ENCODE measurements around the gene EGFR.

Gene EGFR

GRCh38 chr7:55036950-55037736 is 18.3 kb downstream of the EGFR start:
- Histone ChIP-seq H3K9me3 (ENCODE audit: insufficient read depth, low read depth, low read length) (0 out of 2 replicates have a peak, but pooled peaks cover 4% of the 10 kb centered on the region), H2AFZ (ENCODE audit: low read length) (no peak overlapping the region), H3K79me2 (ENCODE audit: insufficient read depth, low read length) (no peaks in the 10 kb centered on the region), H3K9me2 (replicated peaks; ENCODE audit: low read depth, low read length) (no peaks in the 10 kb centered on the region), H4K20me1 (ENCODE audit: insufficient read depth, low read length, poor library complexity, severe bottlenecking) (no peaks in the 10 kb centered on the region), H3K9ac (ENCODE audit: low read depth, low read length, poor library complexity, severe bottlenecking) (no peak overlapping the region), H3K4me3 (ENCODE audit: low read length, poor library complexity, severe bottlenecking) (no peak overlapping the region), H3K4me2 (ENCODE audit: low read depth, low read length, poor library complexity, severe bottlenecking) (no peak overlapping the region), H3F3A (ENCODE audit: low read depth) (no peaks in the 10 kb centered on the region), H3K27me3 (ENCODE audit: insufficient read depth, low read length, poor library complexity, severe bottlenecking) (no peaks in the 10 kb centered on the region), H3K36me3 (ENCODE audit: insufficient read depth, low read length) (no peaks in the 10 kb centered on the region), H3K4me1 (ENCODE audit: insufficient read depth, low read length, poor library complexity, severe bottlenecking) (no peaks in the 10 kb centered on the region)
- TF ChIP-seq EZH2phosphoT487 (IDR thresholded peaks at IDR 0.05; ENCODE audit: borderline replicate concordance), result no peak
- no peak for TF ChIP-seq CTCF (conservative IDR thresholded peaks at IDR 0.05; ENCODE audit: low read length)

GRCh38 chr7:55043691-55044370 is 25.0 kb downstream of the EGFR start:
- no peak overlapping the region for H3K9ac ChIP-seq (ENCODE audit: low read depth, low read length, poor library complexity, severe bottlenecking)
- H4K20me1 ChIP-seq (ENCODE audit: insufficient read depth, low read length, poor library complexity, severe bottlenecking), result no peaks in the 10 kb centered on the region
- no peaks in the 10 kb centered on the region for H3K79me2 ChIP-seq (ENCODE audit: insufficient read depth, low read length)
- no peak overlapping the region for H2AFZ ChIP-seq (ENCODE audit: low read length)
- no peaks in the 10 kb centered on the region; the same call in 1 of the 2 replicates for H3K9me3 ChIP-seq (ENCODE audit: insufficient read depth, low read depth, low read length)
- H3K4me2 ChIP-seq (ENCODE audit: low read depth, low read length, poor library complexity, severe bottlenecking), result no peak overlapping the region
- no peaks in the 10 kb centered on the region for H3K9me2 ChIP-seq (replicated peaks; ENCODE audit: low read depth, low read length)
- no peaks in the 10 kb centered on the region for H3K4me1 ChIP-seq (ENCODE audit: insufficient read depth, low read length, poor library complexity, severe bottlenecking)
- TF ChIP-seq CTCF (conservative IDR thresholded peaks at IDR 0.05; ENCODE audit: low read length) (no peak), EZH2phosphoT487 (IDR thresholded peaks at IDR 0.05; ENCODE audit: borderline replicate concordance) (no peak)
- H3K27me3 ChIP-seq (ENCODE audit: insufficient read depth, low read length, poor library complexity, severe bottlenecking), result no peaks in the 10 kb centered on the region
- no peak overlapping the region for H3K4me3 ChIP-seq (ENCODE audit: low read length, poor library complexity, severe bottlenecking)
- H3F3A ChIP-seq (ENCODE audit: low read depth), result no peaks in the 10 kb centered on the region
- H3K36me3 ChIP-seq (ENCODE audit: insufficient read depth, low read length), result no peaks in the 10 kb centered on the region

- H3K4me1 ChIP-seq (ENCODE audit: insufficient read depth, low read length, poor library complexity, severe bottlenecking), result no peaks in the 10 kb centered on the region
- no peak for TF ChIP-seq CTCF (conservative IDR thresholded peaks at IDR 0.05; ENCODE audit: low read length)
- no peak for TF ChIP-seq EZH2phosphoT487 (IDR thresholded peaks at IDR 0.05; ENCODE audit: borderline replicate concordance)
Measured at GRCh38 chr7:55044371-55044717, 25.5 kb downstream of the EGFR start.

More at GRCh38 chr7:55044371-55044717, 25.5 kb downstream of the EGFR start:
- Histone ChIP-seq H3K4me3 (ENCODE audit: low read length, poor library complexity, severe bottlenecking) (no peak overlapping the region), H4K20me1 (ENCODE audit: insufficient read depth, low read length, poor library complexity, severe bottlenecking) (no peaks in the 10 kb centered on the region), H3K9me2 (replicated peaks; ENCODE audit: low read depth, low read length) (no peaks in the 10 kb centered on the region), H3K79me2 (ENCODE audit: insufficient read depth, low read length) (no peaks in the 10 kb centered on the region), H3F3A (ENCODE audit: low read depth) (no peaks in the 10 kb centered on the region), H3K9ac (ENCODE audit: low read depth, low read length, poor library complexity, severe bottlenecking) (no peak overlapping the region), H2AFZ (ENCODE audit: low read length) (no peak overlapping the region), H3K36me3 (ENCODE audit: insufficient read depth, low read length) (no peaks in the 10 kb centered on the region), H3K9me3 (ENCODE audit: insufficient read depth, low read depth, low read length) (no peaks in the 10 kb centered on the region; the same call in 1 of the 2 replicates), H3K27me3 (ENCODE audit: insufficient read depth, low read length, poor library complexity, severe bottlenecking) (no peaks in the 10 kb centered on the region), H3K4me2 (ENCODE audit: low read depth, low read length, poor library complexity, severe bottlenecking) (no peak overlapping the region)

Measured in Loucy (cell line).